Stimulated activated naive CD8-positive, alpha-beta T cell treated with anti-CD3 and anti-CD28 coated beads, Interleukin-15, amount 100 ng/mL, for 72 hours (primary cell): ENCODE results near the gene CHKA.

Experiments
- ATAC-seq: fragments of 150-1000 bp; cut with Tn5 transposase; 2 replicates; pipeline ENCODE4 v1.10.0; 2021; ENCODE audit warnings: mild to moderate bottlenecking, moderate library complexity
- DNase-seq, 2 donors: peaks; one replicate each; pipeline ENCODE4 v3.0.0; 2021 to 2022
- H3K27ac Mint-ChIP-seq, 2 donors: one replicate each; pipeline ENCODE4 v1.8.0; 2022; ENCODE audit warnings: mild to moderate bottlenecking in 2 of 2, mixed read lengths in 2 of 2, moderate library complexity in 2 of 2
- H3K27me3 Mint-ChIP-seq: one replicate; pipeline ENCODE4 v1.8.0; 2022; ENCODE audit warnings: mixed read lengths
- H3K4me1 Mint-ChIP-seq: one replicate; pipeline ENCODE4 v1.8.0; 2022; ENCODE audit warnings: mild to moderate bottlenecking, mixed read lengths
- H3K4me3 Mint-ChIP-seq, 2 donors: one replicate each; pipeline ENCODE4 v1.8.0; 2022; ENCODE audit warnings: mild to moderate bottlenecking in 2 of 2, mixed read lengths in 2 of 2, moderate library complexity in 1 of 2
- H3K9me3 Mint-ChIP-seq, 2 donors: one replicate each; pipeline ENCODE4 v1.8.0; 2022; ENCODE audit warnings: mixed read lengths in 2 of 2

Gene CHKA

DNA sequence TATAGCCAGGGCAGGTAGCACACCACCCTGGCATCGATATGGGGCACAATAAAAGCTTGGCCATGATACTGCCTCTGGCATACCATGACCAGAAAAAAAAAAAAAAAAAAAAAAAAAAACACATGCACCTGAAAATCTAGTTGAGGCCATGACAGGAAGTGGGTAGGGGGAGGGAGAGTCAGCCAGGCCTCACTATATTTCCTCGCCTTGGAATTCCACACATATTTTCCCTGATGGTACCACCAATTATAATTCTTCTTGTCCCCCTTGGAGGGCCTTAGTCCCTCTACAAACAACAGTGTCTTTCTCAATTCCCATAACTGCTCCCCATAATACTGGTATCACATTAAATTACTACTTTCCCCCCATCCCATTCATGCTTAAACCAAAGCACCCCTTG lies 12.6 kb upstream of the CHKA start:
- Mint-ChIP-seq H3K27me3 (peaks cover 14% of the 10 kb centered on the region), H3K27ac (no peak overlapping the region), H3K4me1 (no peaks in the 10 kb centered on the region), H3K4me3 (no peak overlapping the region), H3K9me3 (peaks cover 11 to 26% of the 10 kb centered on the region in 2 donors)
- DNase-seq (no peak), ATAC-seq (no peak)

DNA sequence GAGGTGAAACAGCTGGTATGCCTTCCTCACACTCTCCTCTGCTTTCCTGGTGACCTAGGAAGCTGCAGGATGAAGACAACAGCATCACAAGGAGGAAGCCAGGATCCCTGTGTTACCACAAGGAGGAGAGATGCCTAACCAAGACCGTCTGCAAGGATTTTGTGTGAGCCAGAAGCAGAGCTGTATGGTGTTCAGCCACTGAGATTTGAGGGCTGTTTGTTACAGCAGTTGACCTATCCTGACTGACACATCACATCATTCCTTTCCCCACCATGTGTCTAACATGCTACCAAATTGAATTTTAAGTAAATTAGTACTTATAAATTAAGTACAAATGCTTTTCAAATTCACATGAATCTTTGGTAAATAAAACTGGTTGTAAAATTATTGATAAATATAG lies 8.9 kb upstream of the CHKA start:
- ATAC-seq (no peak), DNase-seq (no peak)

DNA sequence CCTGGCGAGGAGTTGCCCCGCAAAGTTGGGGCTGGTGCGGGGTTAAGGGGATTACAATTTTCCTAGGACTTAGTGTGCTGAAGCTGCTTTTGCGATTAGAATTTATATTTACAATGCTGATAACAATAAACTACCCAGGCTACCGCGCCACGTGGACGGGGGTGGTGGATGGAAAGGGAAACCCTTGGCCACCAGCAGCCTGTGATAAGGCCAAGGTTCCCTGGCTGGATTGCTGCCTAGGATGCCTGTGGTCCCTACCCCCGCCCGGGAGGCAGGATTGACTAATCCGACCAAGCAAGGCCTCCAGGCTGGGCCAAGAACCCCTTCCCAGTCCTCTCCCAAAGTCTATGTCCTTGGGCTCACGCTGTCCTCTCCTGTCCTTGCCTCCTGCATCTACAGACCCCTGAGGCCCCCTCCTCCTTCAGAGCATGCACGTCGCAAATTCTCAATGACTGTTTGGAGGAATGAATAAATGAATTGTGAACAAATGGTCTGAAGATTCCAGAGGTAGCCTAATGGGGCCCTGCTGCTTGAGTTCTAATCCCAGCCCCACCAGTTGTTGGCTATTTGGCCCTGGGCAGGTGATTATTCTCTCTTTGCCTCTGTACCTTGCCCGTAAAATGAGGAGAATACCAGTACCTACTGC lies 7.6 kb upstream of the CHKA start:
- Mint-ChIP-seq H3K4me1 (peaks cover 4% of the 10 kb centered on the region), H3K4me3 (no peak overlapping the region), H3K9me3 (peaks cover 11 to 18% of the 10 kb centered on the region in 2 donors), H3K27me3 (peaks cover 28% of the 10 kb centered on the region), H3K27ac (no peak overlapping the region)
- DNase-seq (no peak), ATAC-seq (no peak)

More for the DNA sequence above, 8.9 kb upstream of the CHKA start:
- peaks cover 4% of the 10 kb centered on the region for H3K4me1 Mint-ChIP-seq
- H3K4me3 Mint-ChIP-seq: no peak overlapping the region
- H3K27me3 Mint-ChIP-seq: peaks cover 28% of the 10 kb centered on the region
- H3K27ac Mint-ChIP-seq: no peak overlapping the region
- H3K9me3 Mint-ChIP-seq: peaks cover 11 to 26% of the 10 kb centered on the region in 2 donors

DNA sequence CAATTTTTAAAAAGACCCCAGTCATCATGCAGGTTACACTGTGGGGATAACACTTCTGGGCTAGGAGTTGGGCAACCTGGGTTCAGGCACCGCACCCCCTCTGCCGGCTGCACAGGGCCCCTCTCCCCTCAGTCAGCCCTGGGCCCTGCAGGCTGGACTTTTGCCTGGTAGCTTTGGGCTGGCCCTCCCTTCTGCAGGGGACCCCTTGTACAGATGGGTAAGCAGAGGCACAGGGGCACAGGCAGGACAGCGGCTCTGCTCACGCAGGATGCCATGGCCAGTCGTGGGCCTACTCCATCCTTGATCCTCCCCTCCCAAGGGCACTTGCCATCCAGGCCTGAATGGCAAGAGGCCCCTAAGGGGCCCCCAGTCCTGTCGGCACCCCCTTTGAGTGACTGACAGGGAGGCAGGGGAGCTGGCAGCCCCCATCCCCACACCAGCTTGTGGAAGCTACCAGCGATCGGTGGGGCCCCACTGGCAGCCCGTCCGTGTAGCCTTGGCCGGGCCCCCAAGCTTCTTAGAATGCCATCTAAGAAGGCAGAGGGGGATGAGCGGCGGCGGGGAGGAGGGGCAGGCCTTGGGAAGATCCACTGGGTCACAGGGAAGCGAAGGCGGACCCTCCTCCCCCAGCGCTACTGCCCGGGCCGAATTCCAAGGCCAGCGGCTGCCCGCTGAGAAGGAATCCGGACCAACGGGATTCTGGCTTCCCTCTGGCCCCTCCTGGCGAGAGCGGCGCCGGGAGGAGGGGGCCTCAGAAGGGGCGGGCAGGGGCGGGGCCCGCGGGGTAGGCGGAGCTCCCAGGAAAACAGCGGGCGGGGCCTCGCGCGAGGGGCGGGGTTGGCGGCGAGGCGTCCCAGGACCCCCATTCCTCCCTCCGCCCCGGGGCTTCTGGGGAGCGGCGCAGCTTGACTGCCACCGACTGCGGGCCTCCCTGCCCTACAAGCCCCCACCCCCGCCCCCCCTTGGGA lies 6.8 kb upstream of the CHKA start:
- H3K27me3 Mint-ChIP-seq: peaks cover 28% of the 10 kb centered on the region
- H3K9me3 Mint-ChIP-seq: peaks cover 11 to 14% of the 10 kb centered on the region in 2 donors
- DNase-seq (no peak), ATAC-seq (no peak)
- peaks cover 4% of the 10 kb centered on the region for H3K4me1 Mint-ChIP-seq
- H3K27ac Mint-ChIP-seq: no peak overlapping the region
- H3K4me3 Mint-ChIP-seq: peak overlapping the region in 1 of 2 donors; percentile 13

DNA sequence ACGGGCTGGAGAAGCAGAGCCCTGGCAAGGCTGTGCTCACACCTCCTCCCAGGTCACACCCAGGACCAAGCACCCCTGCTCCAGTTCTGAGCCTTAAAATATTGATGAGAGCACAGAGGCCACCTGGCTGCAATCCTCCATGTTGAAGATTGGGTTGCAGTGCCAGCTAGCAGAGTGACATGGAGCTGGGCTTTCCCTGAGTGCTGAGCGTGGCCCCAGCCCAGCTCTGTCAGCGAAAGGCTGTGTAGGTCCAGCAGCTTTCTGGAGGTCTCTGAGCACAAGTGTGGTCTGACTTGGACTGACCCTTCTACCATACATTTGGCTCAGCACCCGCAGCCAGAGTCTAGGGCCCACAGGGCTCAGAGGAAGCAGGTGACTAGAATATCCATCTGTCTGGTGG lies 4.0 kb upstream of the CHKA start:
- no peaks in the 10 kb centered on the region for H3K9me3 Mint-ChIP-seq
- no peak overlapping the region for H3K4me3 Mint-ChIP-seq
- no peak overlapping the region for H3K27ac Mint-ChIP-seq

DNA sequence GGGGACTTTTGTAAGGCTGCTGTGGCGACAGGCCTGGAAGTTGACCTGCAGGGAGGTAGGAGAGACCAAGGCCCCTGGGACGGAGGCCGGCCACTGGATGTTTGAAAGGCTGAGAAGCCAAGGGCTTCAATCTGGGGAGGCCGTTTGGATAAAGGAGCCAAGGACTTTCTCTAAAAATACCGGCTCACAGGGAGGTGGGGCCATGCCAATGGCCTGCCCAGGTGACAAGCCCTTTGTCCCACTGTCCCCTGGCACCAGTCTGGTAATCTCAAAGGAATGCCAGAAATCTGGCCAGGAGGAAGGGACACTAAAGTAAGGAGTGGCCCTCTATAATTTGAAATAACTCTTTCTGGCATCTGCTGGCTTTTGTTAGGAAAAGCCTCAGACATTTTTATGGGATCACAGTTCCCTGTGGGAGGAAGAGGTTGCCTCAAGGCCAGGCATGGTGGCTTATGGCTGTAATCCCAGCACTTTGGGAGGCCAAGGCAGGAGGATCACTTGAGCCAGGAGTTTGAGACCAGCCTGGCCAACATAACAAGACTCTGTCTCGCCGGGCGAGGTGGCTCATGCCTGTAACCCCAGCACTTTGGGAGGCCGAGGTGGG lies 1.9 kb upstream of the CHKA start:
- Mint-ChIP-seq H3K27me3 (peaks cover 10% of the 10 kb centered on the region), H3K27ac (no peak overlapping the region), H3K9me3 (no peaks in the 10 kb centered on the region), H3K4me3 (no peak overlapping the region), H3K4me1 (peaks cover 34% of the 10 kb centered on the region)
- no peak for ATAC-seq
- DNase-seq: no peak

More for the DNA sequence above, 4.0 kb upstream of the CHKA start:
- DNase-seq: no peak
- no peak for ATAC-seq
- Mint-ChIP-seq H3K27me3 (peaks cover 28% of the 10 kb centered on the region), H3K4me1 (peaks cover 15% of the 10 kb centered on the region)

DNA sequence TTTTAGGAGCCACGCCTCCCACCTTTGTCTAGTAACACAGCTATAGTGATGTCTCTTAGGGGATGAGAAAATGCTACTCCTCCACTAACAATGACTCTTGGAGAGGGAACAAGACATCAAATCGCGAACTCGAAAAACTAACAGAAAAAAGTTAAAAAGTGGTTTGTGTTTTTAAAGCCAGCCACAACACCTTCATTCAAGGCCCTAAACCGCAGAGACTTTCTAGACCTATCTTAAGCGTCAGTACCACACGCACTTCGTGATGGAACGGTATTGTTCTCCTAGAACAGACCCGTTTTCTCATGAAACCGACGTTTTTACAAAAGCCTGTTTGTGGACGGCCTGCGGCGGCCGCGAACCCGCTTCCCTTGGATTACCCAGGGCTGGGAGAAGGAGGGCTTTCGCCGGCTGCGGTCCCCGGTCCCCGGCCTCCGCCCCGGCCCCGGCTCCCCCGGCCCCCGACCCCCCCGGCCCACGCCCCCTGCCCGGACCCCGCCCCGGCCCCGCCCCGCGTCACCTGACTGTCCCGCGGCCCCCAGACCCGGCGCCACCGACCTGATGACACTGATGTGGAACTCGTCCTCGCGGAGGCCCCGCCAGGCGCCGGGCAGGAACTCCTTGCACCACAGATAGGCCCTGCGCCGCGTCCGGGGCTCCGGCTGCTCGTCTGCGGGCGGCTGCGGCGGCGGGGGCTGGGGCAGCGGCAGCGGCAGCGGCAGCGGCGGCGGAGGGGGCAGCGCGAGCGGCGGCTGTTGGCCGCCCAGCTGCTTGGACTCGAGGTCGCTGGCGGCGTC lies 718 bp downstream of the CHKA start:
- Mint-ChIP-seq H3K4me1 (peaks cover 31% of the 10 kb centered on the region), H3K4me3 (peak overlapping the region; percentile 84 to 93), H3K27me3 (no peaks in the 10 kb centered on the region), H3K27ac (peak overlapping the region; percentile 70 to 85), H3K9me3 (no peaks in the 10 kb centered on the region)
- ATAC-seq (peak; percentile 57), DNase-seq (peak; percentile 51 to 58)

DNA sequence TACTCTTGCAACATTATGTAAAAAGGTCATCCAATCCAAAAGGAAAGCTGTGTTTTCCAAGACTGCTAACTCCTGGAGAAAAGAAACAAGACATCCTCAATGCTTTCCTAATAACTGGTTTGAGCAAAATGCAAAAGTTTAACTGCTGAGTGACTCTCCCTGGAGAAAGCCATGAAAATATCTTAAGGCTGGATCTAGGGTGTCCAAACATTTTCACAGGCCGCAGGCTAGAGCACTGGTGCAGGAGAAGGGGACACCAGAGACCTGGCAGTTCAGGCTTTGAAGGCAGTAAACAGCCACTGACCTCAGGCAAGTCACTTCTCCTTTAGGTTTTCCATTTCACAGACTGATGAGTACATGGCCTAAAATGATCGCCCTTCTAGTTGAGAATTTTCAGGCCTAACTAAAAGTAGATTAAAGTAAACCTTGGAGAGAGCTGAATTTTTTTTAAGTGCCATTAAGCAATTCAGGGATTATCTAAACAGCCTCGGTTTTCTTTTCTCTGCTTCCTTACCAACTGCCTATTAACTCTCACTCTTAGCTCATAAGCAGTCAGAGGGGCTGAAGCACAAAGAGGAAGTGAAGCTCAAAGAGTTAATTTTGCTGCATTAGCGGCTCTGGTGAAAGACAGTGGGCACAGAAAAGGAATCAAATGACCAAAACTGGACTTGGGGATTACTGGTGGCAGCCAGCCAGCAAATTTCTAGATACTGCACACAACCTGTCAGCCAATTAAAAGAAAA lies 2.3 kb downstream of the CHKA start:
- ATAC-seq (no peak), DNase-seq (no peak)
- Mint-ChIP-seq H3K27ac (peak overlapping the region in 1 of 2 donors; percentile 68), H3K4me3 (peak overlapping the region; percentile 21 to 45), H3K4me1 (peaks cover 37% of the 10 kb centered on the region), H3K27me3 (no peaks in the 10 kb centered on the region), H3K9me3 (no peaks in the 10 kb centered on the region)

DNA sequence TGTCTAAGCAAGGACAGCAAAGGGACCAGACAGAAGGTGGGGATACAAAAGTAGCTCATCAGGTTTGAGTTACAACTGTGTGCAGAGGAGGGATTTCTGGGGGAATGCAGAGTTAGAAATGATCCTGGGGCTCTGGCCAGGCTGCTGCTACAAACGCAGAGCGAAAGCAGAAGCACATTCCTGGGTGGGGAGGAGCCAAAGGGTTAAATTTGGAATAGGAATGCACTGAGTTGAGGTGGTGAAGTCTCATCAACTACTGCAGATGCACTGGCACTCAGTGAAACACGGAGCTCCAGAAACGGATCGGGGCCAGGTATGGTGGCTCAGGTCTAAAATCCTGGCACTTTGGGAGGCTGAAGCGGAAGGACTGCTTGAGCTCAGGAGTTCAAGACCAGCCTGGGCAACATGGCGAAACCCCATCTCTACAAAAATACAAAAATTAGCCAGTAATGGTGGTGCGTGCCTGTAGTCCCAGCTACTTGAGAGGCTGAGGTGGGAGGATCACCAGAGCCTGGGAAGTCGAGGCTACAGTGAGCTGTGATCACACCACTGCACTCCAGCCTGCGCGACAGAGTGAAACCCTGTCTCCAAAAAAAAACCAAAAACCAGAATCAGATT lies 3.2 kb downstream of the CHKA start:
- Mint-ChIP-seq H3K9me3 (no peaks in the 10 kb centered on the region), H3K27me3 (no peaks in the 10 kb centered on the region), H3K4me1 (peaks cover 39% of the 10 kb centered on the region), H3K4me3 (no peak overlapping the region), H3K27ac (no peak overlapping the region)
- DNase-seq (no peak), ATAC-seq (no peak)

DNA sequence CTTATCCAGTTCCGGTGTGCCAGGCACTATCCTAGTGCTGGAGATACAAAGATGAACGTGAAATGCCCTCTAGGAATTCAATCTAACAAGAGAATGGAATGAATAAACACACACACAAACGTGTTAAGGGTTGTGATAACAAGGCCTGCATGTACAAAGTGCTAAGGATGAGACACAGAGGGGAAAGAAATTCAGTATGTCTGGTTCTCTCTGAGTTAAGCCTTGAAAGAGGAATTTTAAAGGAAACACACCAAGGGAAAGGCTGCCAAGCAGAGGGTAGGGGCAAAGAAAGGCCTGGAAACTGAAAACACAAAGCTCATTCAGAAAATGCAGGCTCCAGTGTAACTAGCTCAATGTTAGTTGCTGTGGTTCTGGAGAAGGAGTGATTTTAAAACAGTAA lies 4.2 kb downstream of the CHKA start:
- DNase-seq (no peak), ATAC-seq (no peak)
- no peaks in the 10 kb centered on the region for H3K27me3 Mint-ChIP-seq
- peaks cover 35% of the 10 kb centered on the region for H3K4me1 Mint-ChIP-seq
- H3K4me3 Mint-ChIP-seq: no peak overlapping the region
- H3K9me3 Mint-ChIP-seq: no peaks in the 10 kb centered on the region
- H3K27ac Mint-ChIP-seq: no peak overlapping the region

DNA sequence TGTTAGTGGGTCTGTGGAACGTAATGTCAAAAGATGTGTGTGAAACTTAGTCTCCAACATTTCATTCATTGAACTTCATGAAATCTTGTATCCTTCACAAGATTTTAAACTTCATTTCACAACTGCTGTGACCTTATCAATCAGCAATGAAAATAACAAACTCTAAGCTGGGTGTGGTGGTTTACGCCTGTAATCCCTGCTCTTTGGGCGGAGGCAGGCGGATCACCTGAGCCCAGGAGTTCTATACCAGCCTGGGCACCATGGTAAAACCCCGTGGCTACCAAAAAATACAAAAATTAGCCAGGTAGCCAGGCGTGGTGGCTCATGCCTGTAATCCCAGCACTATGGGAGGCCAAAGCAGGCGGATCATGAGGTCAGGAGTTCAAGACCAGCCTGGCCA lies 5.1 kb downstream of the CHKA start:
- H3K4me1 Mint-ChIP-seq: peaks cover 31% of the 10 kb centered on the region
- H3K27ac Mint-ChIP-seq: no peak overlapping the region
- no peak overlapping the region for H3K4me3 Mint-ChIP-seq
- ATAC-seq: no peak
- no peaks in the 10 kb centered on the region for H3K27me3 Mint-ChIP-seq
- no peak for DNase-seq
- no peaks in the 10 kb centered on the region for H3K9me3 Mint-ChIP-seq

DNA sequence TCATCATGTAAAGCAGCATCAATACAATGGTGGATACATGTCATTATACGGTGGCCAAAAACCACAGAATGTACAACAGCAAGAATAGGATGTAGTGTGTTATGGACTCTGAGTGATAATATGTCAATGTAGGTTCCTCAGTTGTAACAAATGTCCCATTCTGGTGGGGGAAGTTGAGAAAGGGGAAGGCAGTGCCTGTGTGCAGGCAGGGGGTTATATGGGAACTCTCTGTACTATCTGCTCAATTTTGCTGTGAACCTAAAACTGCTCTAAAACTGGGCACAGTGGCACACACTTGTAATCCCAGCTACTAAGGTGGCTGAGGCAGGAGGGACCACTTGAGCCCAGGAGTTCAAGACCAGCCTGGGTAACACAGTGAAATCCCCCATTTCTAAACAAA lies 5.9 kb downstream of the CHKA start:
- Mint-ChIP-seq H3K27me3 (no peaks in the 10 kb centered on the region), H3K4me1 (peaks cover 29% of the 10 kb centered on the region)

DNA sequence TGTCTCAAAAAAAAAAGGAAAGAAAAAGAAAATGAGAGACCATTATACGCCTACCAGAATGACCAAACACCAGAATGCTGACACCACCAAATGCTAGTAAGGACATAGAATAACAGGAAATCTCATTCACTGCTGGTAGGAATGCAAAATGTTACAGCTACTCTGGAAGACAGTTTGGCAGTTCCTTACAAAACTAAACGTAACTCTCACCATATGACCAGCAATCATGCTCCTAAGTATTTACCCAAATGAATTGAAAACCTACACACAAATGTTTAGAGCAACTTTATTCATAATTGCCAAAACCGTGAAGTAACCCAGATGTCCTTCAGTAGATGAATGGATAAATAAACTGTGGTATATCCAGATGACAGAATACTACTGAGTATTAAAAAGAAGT lies 7.2 kb downstream of the CHKA start:
- Mint-ChIP-seq H3K9me3 (no peaks in the 10 kb centered on the region), H3K4me1 (peaks cover 16% of the 10 kb centered on the region), H3K27ac (no peak overlapping the region), H3K27me3 (no peaks in the 10 kb centered on the region), H3K4me3 (no peak overlapping the region)
- no peak for ATAC-seq
- no peak for DNase-seq

More for the DNA sequence above, 5.9 kb downstream of the CHKA start:
- Mint-ChIP-seq H3K27ac (no peak overlapping the region), H3K9me3 (no peaks in the 10 kb centered on the region), H3K4me3 (no peak overlapping the region)
- ATAC-seq: no peak
- no peak for DNase-seq

DNA sequence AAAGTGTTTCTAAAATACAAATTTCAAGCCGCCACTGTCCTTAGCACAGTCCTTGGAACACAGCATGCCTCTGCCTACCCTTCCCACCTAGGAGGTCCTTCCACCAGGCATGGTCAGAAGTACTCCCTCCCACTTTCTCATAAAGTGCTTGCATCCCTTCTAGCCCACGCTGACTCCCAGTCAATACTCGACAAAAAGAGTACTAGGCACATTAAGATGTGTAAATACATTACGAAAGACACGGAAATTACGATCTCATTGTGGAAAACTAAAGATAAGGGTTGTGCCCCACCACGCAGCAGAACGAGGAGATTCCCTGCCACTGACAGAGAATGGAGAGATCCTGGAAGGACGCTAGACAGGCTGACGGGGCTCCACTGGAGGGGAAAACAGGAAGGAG lies 13.5 kb downstream of the CHKA start:
- no peak overlapping the region for H3K27ac Mint-ChIP-seq
- no peaks in the 10 kb centered on the region for H3K27me3 Mint-ChIP-seq
- ATAC-seq (no peak), DNase-seq (no peak)
- H3K9me3 Mint-ChIP-seq: no peaks in the 10 kb centered on the region
- H3K4me1 Mint-ChIP-seq: no peaks in the 10 kb centered on the region
- H3K4me3 Mint-ChIP-seq: no peak overlapping the region
